ENCODE results near the gene TGDS.
"Not testable (repeated sequence)": the region's sequence is repeated elsewhere in the genome, so short reads cannot be mapped to it uniquely, and the experiment has no call there.

TGDS gene

GRCh38 chr13:94535231-94535630 is 60.7 kb downstream of the TGDS start:
- Histone ChIP-seq H3K9ac (ENCODE audit: low read length) (no peak overlapping the region), H2AFZ (ENCODE audit: low read length) (no peak overlapping the region), H3K27me3 (ENCODE audit: insufficient read depth, low read length) (no peaks in the 10 kb centered on the region), H3K27ac (ENCODE audit: low read depth, low read length, poor library complexity, severe bottlenecking) (no peak overlapping the region), H3K36me3 (ENCODE audit: insufficient read depth, low read length) (no peaks in the 10 kb centered on the region), H3K4me3 (ENCODE audit: low read depth, low read length, poor library complexity, severe bottlenecking) (no peak overlapping the region), H3K4me1 (ENCODE audit: insufficient read depth, low read length, severe bottlenecking) (no peaks in the 10 kb centered on the region), H3F3A (ENCODE audit: insufficient read depth, low read length) (no peaks in the 10 kb centered on the region), H3K79me2 (ENCODE audit: insufficient read depth, low read length) (no peaks in the 10 kb centered on the region), H3K9me2 (ENCODE audit: low read depth, low read length) (no peaks in the 10 kb centered on the region), H3K9me3 (ENCODE audit: low read length) (no peaks in the 10 kb centered on the region), H3K4me2 (ENCODE audit: low read length) (no peak overlapping the region), H4K20me1 (ENCODE audit: insufficient read depth, low read length) (no peaks in the 10 kb centered on the region)
- TF ChIP-seq CTCF (IDR thresholded peaks at IDR 0.05; ENCODE audit: low read length) (no peak), EZH2 (IDR thresholded peaks at IDR 0.05; ENCODE audit: borderline replicate concordance, low read length) (no peak)

- no peaks in the 10 kb centered on the region for H3K9me3 ChIP-seq (ENCODE audit: low read length)
Observed at GRCh38 chr13:94534166-94534565, 61.8 kb downstream of the TGDS start.

GRCh38 chr13:94532278-94532677 is 63.7 kb downstream of the TGDS start:
- H3K36me3 ChIP-seq (ENCODE audit: insufficient read depth, low read length); H3F3A ChIP-seq (ENCODE audit: insufficient read depth, low read length); H3K27ac ChIP-seq (ENCODE audit: low read depth, low read length, poor library complexity, severe bottlenecking); H2AFZ ChIP-seq (ENCODE audit: low read length); H3K9me2 ChIP-seq (ENCODE audit: low read depth, low read length); H3K4me3 ChIP-seq (ENCODE audit: low read depth, low read length, poor library complexity, severe bottlenecking); H3K9me3 ChIP-seq (ENCODE audit: low read length); H3K27me3 ChIP-seq (ENCODE audit: insufficient read depth, low read length); H3K79me2 ChIP-seq (ENCODE audit: insufficient read depth, low read length); H3K9ac ChIP-seq (ENCODE audit: low read length); H4K20me1 ChIP-seq (ENCODE audit: insufficient read depth, low read length); H3K4me1 ChIP-seq (ENCODE audit: insufficient read depth, low read length, severe bottlenecking); H3K4me2 ChIP-seq (ENCODE audit: low read length): not testable (repeated sequence)

More at GRCh38 chr13:94534166-94534565, 61.8 kb downstream of the TGDS start:
- no peaks in the 10 kb centered on the region for H3K36me3 ChIP-seq (ENCODE audit: insufficient read depth, low read length)
- H3K79me2 ChIP-seq (ENCODE audit: insufficient read depth, low read length) = no peaks in the 10 kb centered on the region
- H3K9me2 ChIP-seq (ENCODE audit: low read depth, low read length) = no peaks in the 10 kb centered on the region
- H3K27me3 ChIP-seq (ENCODE audit: insufficient read depth, low read length) = no peaks in the 10 kb centered on the region
- no peak overlapping the region for H2AFZ ChIP-seq (ENCODE audit: low read length)
- no peak overlapping the region for H3K27ac ChIP-seq (ENCODE audit: low read depth, low read length, poor library complexity, severe bottlenecking)
- no peaks in the 10 kb centered on the region for H3K4me1 ChIP-seq (ENCODE audit: insufficient read depth, low read length, severe bottlenecking)
- no peaks in the 10 kb centered on the region for H4K20me1 ChIP-seq (ENCODE audit: insufficient read depth, low read length)
- H3K4me3 ChIP-seq (ENCODE audit: low read depth, low read length, poor library complexity, severe bottlenecking) = no peak overlapping the region
- no peak overlapping the region for H3K9ac ChIP-seq (ENCODE audit: low read length)
- no peak for TF ChIP-seq EZH2 (IDR thresholded peaks at IDR 0.05; ENCODE audit: borderline replicate concordance, low read length)
- TF ChIP-seq CTCF (IDR thresholded peaks at IDR 0.05; ENCODE audit: low read length) = no peak
- H3K4me2 ChIP-seq (ENCODE audit: low read length) = no peak overlapping the region
- no peaks in the 10 kb centered on the region for H3F3A ChIP-seq (ENCODE audit: insufficient read depth, low read length)

GRCh38 chr13:94526956-94527355 is 69.0 kb downstream of the TGDS start:
- H2AFZ ChIP-seq (ENCODE audit: low read length); H3K4me2 ChIP-seq (ENCODE audit: low read length); H3K27ac ChIP-seq (ENCODE audit: low read depth, low read length, poor library complexity, severe bottlenecking): not testable (repeated sequence)

More at GRCh38 chr13:94526956-94527355, 69.0 kb downstream of the TGDS start:
- H3K4me1 ChIP-seq (ENCODE audit: insufficient read depth, low read length, severe bottlenecking); H3K27me3 ChIP-seq (ENCODE audit: insufficient read depth, low read length); H4K20me1 ChIP-seq (ENCODE audit: insufficient read depth, low read length); H3K36me3 ChIP-seq (ENCODE audit: insufficient read depth, low read length); H3F3A ChIP-seq (ENCODE audit: insufficient read depth, low read length); H3K4me3 ChIP-seq (ENCODE audit: low read depth, low read length, poor library complexity, severe bottlenecking); H3K79me2 ChIP-seq (ENCODE audit: insufficient read depth, low read length); H3K9ac ChIP-seq (ENCODE audit: low read length); H3K9me2 ChIP-seq (ENCODE audit: low read depth, low read length); H3K9me3 ChIP-seq (ENCODE audit: low read length): not testable (repeated sequence)

All from OCI-LY1 (cell line).